PC-9 (cell line): ENCODE results near the gene WNT7A. TPM values are rescaled to one million over a fixed set of nuclear protein-coding genes. Genes with fewer than 3 reads are reported as not detected.

Experiments
- BruUV-seq: library from RNA; stranded (reverse); fragments of 400-500 nt; replicated peaks from 2 replicates; lab custom pipeline; 2021; lab: Mats Ljungman, UMichigan
- CTCF ChIA-PET: fragments of 300-600 bp; sonication (Branson Sonifier 250); formaldehyde crosslinking; loops from one replicate; lab custom pipeline; 2022; ENCODE audit warnings: antibody characterized with exemption; lab: Charles Lee
- POLR2A ChIA-PET: fragments of 300-600 bp; sonication (Branson Sonifier 250); formaldehyde crosslinking; loops from one replicate; lab custom pipeline; 2022; ENCODE audit warnings: antibody characterized with exemption; ENCODE audit not compliant: unreplicated experiment; lab: Charles Lee
- DNase-seq, 2 experiments: peaks; one replicate each; pipeline versions ENCODE4 v3.0.0 to v3.0.0-alpha.2; 2015 to 2022; ENCODE audit warnings: mixed read lengths in 1 of 2
- H2AFZ ChIP-seq: fragments of 200-600 bp; sonication (generic); 2 replicates; pipeline ENCODE4 v1.8.1; 2017; ENCODE audit warnings: antibody characterized with exemption
- H3F3A ChIP-seq: fragments of 200-600 bp; sonication (generic); 2 replicates; pipeline ENCODE4 v1.8.1; 2017; ENCODE audit warnings: antibody characterized with exemption, mild to moderate bottlenecking, low read depth; ENCODE audit not compliant: insufficient read depth
- H3K27ac ChIP-seq: fragments of 200-600 bp; sonication (generic); 2 replicates; pipeline ENCODE4 v1.6.1; 2016; ENCODE audit warnings: mixed run types
- H3K27me3 ChIP-seq: fragments of 200-600 bp; sonication (generic); 2 replicates; pipeline ENCODE4 v1.6.1; 2016; ENCODE audit warnings: low read depth, mixed run types; ENCODE audit not compliant: insufficient read depth
- H3K36me3 ChIP-seq: fragments of 200-600 bp; sonication (generic); 2 replicates; pipeline ENCODE4 v1.6.1; 2016; ENCODE audit warnings: low read depth, mixed run types
- H3K4me1 ChIP-seq: fragments of 200-600 bp; sonication (generic); replicated peaks from 2 replicates; pipeline ENCODE4 v1.6.1; 2016; ENCODE audit warnings: mixed run types; ENCODE audit not compliant: insufficient read depth
- H3K4me2 ChIP-seq: fragments of 200-600 bp; sonication (generic); 2 replicates; pipeline ENCODE4 v1.6.1; 2017; ENCODE audit warnings: mixed run types
- H3K4me3 ChIP-seq: fragments of 200-600 bp; sonication (generic); 2 replicates; pipeline ENCODE4 v1.6.1; 2016; ENCODE audit warnings: mixed run types
- H3K79me2 ChIP-seq: fragments of 200-600 bp; sonication (generic); 2 replicates; pipeline ENCODE4 v1.6.1; 2017; ENCODE audit warnings: low read depth, mixed run types
- H3K9me2 ChIP-seq: fragments of 200-600 bp; sonication (generic); 2 replicates; pipeline ENCODE4 v1.8.1; 2017; ENCODE audit warnings: mild to moderate bottlenecking; ENCODE audit not compliant: insufficient read depth
- H3K9me3 ChIP-seq: fragments of 200-600 bp; sonication (generic); 2 replicates; pipeline ENCODE4 v1.8.1; 2016; ENCODE audit warnings: low read depth; ENCODE audit not compliant: insufficient read depth
- H4K20me1 ChIP-seq: fragments of 200-600 bp; sonication (generic); 2 replicates; pipeline ENCODE4 v1.8.1; 2017; ENCODE audit not compliant: insufficient read depth
- EZH2 ChIP-seq: fragments of 200-600 bp; sonication (generic); IDR thresholded peaks from 2 replicates; pipeline ENCODE4 v1.8.0; 2017; ENCODE audit warnings: antibody characterized with exemption, low read depth
- intact Hi-C: fragments of 100-400 bp; cut with micrococcal nuclease; formaldehyde crosslinking; loops from one replicate; pipeline ENCODE4 v1.10.0; 2022; ENCODE audit not compliant: unreplicated experiment
- total RNA-seq: library from RNA; stranded (reverse); gene quantifications from 2 replicates; pipeline ENCODE4 v1.2.3, GENCODE V29; 2021
- TF ChIP-seq, protein P1 (sequence below): fragments of 200-600 bp; sonication (generic); conservative IDR thresholded peaks from 2 replicates; pipeline ENCODE4 v1.6.1; 2017; ENCODE audit warnings: mixed run types, antibody characterized with exemption, mild to moderate bottlenecking, moderate library complexity

The WNT7A gene
- total RNA-seq, 1 experiment from 2014 or later = 6.3 TPM

DNA sequence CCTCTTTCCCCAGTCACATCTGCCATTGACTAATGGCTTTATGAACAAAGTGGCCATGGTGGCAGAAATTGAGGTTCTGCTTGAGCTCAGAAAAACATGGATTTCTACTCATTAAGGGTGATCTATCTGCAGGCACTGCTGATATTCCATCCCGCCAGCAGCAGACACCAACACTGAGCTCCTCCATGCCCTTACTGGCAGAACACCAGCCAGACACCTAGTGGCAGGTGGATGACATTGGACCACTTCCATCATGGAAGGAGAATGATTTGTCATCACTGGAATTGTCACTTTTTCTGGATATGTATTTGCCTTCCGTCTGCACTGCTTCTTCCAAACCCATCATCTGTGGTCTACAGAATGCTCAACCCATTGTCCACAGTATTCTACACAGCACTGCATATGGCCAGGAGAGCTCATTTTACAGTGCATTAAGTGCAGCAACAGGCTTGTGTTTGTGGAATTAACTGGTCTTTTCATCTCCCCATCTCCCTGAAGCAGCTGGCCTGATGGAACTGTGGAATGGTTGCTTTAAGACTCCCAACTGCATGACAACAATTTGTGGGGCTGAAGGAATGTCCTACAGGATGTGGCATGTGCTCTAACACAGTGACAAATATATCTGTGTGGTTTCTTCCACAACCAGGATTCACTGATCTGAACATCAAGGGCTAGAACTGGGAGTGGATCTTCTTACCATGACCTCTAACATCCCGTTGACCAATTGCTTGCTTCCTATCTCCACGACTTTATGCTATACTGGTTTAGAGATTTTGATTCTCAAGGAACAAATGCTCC is 103.4 kb downstream of the WNT7A start:
- no peaks in the 10 kb centered on the region for H4K20me1 ChIP-seq
- no peak overlapping the region for H2AFZ ChIP-seq
- no peaks in the 10 kb centered on the region for H3K36me3 ChIP-seq
- no peaks in the 10 kb centered on the region for H3K27me3 ChIP-seq
- intact Hi-C loops = no loop called here
- H3K27ac ChIP-seq = no peak overlapping the region
- H3K79me2 ChIP-seq = no peaks in the 10 kb centered on the region
- no peaks in the 10 kb centered on the region for H3K9me3 ChIP-seq
- no peak for DNase-seq
- TF ChIP-seq, protein P1, sequence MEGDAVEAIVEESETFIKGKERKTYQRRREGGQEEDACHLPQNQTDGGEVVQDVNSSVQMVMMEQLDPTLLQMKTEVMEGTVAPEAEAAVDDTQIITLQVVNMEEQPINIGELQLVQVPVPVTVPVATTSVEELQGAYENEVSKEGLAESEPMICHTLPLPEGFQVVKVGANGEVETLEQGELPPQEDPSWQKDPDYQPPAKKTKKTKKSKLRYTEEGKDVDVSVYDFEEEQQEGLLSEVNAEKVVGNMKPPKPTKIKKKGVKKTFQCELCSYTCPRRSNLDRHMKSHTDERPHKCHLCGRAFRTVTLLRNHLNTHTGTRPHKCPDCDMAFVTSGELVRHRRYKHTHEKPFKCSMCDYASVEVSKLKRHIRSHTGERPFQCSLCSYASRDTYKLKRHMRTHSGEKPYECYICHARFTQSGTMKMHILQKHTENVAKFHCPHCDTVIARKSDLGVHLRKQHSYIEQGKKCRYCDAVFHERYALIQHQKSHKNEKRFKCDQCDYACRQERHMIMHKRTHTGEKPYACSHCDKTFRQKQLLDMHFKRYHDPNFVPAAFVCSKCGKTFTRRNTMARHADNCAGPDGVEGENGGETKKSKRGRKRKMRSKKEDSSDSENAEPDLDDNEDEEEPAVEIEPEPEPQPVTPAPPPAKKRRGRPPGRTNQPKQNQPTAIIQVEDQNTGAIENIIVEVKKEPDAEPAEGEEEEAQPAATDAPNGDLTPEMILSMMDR = no peak; the same call in 1 of the 2 replicates
- no peak for TF ChIP-seq EZH2
- ChIA-PET POLR2A (no interaction called here), CTCF (interaction anchor here (0.6 kb wide), 1 partner anchor 646 kb away, joined by 5 read pairs; no protein-coding TSS in a partner anchor)
- no peak overlapping the region for H3K4me3 ChIP-seq
- peaks cover 3% of the 10 kb centered on the region; the same call in 1 of the 2 replicates for H3K4me1 ChIP-seq
- BruUV-seq = no TSS peak
- no peaks in the 10 kb centered on the region for H3F3A ChIP-seq
- no peaks in the 10 kb centered on the region for H3K9me2 ChIP-seq
- no peak overlapping the region for H3K4me2 ChIP-seq

DNA sequence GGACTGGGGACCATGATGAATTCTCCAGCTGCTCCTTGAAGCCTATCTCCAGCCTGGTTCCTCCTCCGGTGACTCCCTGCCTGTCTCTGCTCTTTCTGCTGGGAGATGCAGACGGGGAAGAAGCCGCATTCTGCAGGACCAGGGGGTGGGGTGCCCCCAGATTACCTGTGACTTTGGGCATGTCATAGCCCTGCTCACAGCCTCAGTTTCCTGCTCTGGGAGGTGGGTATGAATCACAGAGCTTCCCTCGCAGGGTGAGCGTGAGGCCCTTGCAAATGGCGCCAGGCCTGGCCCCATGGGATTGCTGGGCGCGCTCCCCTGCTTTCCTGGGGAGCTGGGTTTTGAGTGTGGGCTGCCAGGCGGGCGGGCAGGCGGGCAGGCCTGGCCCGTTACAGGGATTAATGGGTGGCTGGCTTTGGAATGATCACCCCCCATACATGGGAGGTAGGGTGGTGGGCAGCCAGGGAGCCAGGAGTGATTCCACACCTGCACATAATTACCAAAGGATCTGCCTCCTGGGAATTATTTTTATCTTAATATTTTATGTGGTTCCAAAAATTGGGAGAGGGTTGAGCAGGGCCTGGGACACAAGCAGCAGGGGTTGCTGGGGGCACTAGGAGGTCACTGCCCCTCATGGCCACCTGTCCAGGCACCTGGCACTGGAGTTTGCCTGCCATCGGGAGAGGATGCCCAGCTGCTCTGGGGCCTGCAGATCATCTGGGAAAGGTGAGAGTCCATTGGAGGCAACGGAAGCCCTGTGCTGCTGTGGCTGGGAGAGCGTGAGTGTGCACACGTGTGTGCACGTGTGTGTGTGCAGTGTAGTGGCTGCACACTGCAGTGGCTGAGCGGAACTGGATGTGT is 106.8 kb downstream of the WNT7A start:
- H3K9me2 ChIP-seq = no peaks in the 10 kb centered on the region
- ChIA-PET POLR2A (no interaction called here), CTCF (no interaction called here)
- H3K36me3 ChIP-seq = no peaks in the 10 kb centered on the region
- no peak overlapping the region for H3K4me3 ChIP-seq
- intact Hi-C loops = no loop called here
- peaks cover 23% of the 10 kb centered on the region for H3K4me1 ChIP-seq
- TF ChIP-seq, protein P1 = no peak
- no peak for TF ChIP-seq EZH2
- H3K79me2 ChIP-seq = no peaks in the 10 kb centered on the region
- H3K4me2 ChIP-seq = no peak overlapping the region
- DNase-seq = no peak
- H3K27me3 ChIP-seq = no peaks in the 10 kb centered on the region
- no peak overlapping the region for H2AFZ ChIP-seq
- BruUV-seq = no TSS peak
- no peak overlapping the region for H3K27ac ChIP-seq
- no peaks in the 10 kb centered on the region for H4K20me1 ChIP-seq
- H3K9me3 ChIP-seq = no peaks in the 10 kb centered on the region
- H3F3A ChIP-seq = 0 out of 2 replicates have a peak, but pooled peaks cover 3% of the 10 kb centered on the region

DNA sequence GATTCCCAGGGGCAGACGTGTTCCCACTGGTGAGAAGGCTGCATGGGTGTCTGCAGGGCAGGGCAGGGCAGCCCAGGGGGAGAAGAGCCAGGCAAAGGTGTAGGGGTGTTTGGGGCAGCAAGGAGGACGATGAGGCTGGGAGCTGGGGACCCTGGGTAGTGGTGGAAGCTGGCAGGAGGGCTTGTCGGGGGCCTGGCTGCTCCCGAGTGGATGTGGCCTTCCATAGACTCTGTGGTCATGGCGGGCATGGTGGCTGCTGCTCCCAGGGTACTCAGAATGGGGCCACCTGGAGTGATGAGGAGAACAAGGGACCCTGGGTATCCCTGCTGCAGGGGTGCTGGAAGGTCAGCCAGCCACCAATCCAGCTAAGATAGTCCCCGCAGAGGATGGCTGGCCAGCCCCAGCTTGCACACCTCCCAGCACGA is 107.5 kb downstream of the WNT7A start:
- Histone ChIP-seq H3K4me2 (no peak overlapping the region), H2AFZ (no peak overlapping the region), H4K20me1 (no peaks in the 10 kb centered on the region), H3F3A (0 out of 2 replicates have a peak, but pooled peaks cover 3% of the 10 kb centered on the region), H3K4me3 (no peak overlapping the region), H3K4me1 (peaks cover 23% of the 10 kb centered on the region), H3K27ac (no peak overlapping the region), H3K9me2 (no peaks in the 10 kb centered on the region), H3K27me3 (no peaks in the 10 kb centered on the region), H3K9me3 (no peaks in the 10 kb centered on the region), H3K36me3 (no peaks in the 10 kb centered on the region), H3K79me2 (no peaks in the 10 kb centered on the region)
- ChIA-PET POLR2A (interaction anchor here (0.7 kb wide), 1 partner anchor 1638 kb away, joined by 5 read pairs; no protein-coding TSS in a partner anchor), CTCF (no interaction called here)
- BruUV-seq = no TSS peak
- TF ChIP-seq EZH2 = no peak
- TF ChIP-seq, protein P1 = no peak
- DNase-seq = no peak
- intact Hi-C loops = no loop called here
